HepG2 (cell line): ENCODE data around the gene LRBA. TPM values are rescaled to one million over a fixed set of nuclear protein-coding genes. Genes with fewer than 3 reads are reported as not detected.

ENCODE experiments used
- CENPT ChIP-seq: sonication (generic); formaldehyde crosslinking; IDR thresholded peaks from 2 replicates; pipeline ENCODE4 v1.8.0; 2022; ENCODE audit warnings: low read depth, mild to moderate bottlenecking, moderate library complexity, missing genetic modification reagents
- HINFP ChIP-seq: sonication (generic); formaldehyde crosslinking; IDR thresholded peaks from 2 replicates; pipeline ENCODE4 v1.4.0; 2020; ENCODE audit warnings: low read depth, mild to moderate bottlenecking, missing genetic modification reagents
- HOXA9 ChIP-seq: sonication (generic); formaldehyde crosslinking; IDR thresholded peaks from 2 replicates; pipeline ENCODE4 v1.8.1; 2022; ENCODE audit warnings: missing genetic modification reagents, mild to moderate bottlenecking, moderate library complexity, borderline replicate concordance
- NCOA2 ChIP-seq: sonication (generic); formaldehyde crosslinking; IDR thresholded peaks from 2 replicates; pipeline ENCODE4 v1.8.0; 2022; ENCODE audit warnings: inconsistent platforms
- NR2F6 ChIP-seq, 2 experiments: IDR thresholded peaks; 2 replicates each; pipeline ENCODE4 v1.6.1; 2016; ENCODE audit warnings: antibody characterized with exemption in 1 of 2, mild to moderate bottlenecking in 1 of 2
- SMAD3 ChIP-seq: sonication (generic); formaldehyde crosslinking; IDR thresholded peaks from 2 replicates; pipeline ENCODE4 v1.4.0; 2020; ENCODE audit warnings: missing genetic modification reagents
- ZBTB2 ChIP-seq: sonication (generic); formaldehyde crosslinking; IDR thresholded peaks from 2 replicates; pipeline ENCODE4 v1.8.0; 2022; ENCODE audit warnings: low read depth, missing genetic modification reagents
- ZBTB21 ChIP-seq: sonication (generic); formaldehyde crosslinking; IDR thresholded peaks from 2 replicates; pipeline ENCODE4 v1.4.0; 2020; ENCODE audit warnings: missing genetic modification reagents
- ZBTB25 ChIP-seq: IDR thresholded peaks from 2 replicates; pipeline ENCODE4 v1.6.1; 2018; ENCODE audit warnings: missing genetic modification reagents
- ZNF512B ChIP-seq: sonication (generic); formaldehyde crosslinking; IDR thresholded peaks from 2 replicates; pipeline ENCODE4 v1.5.1; 2020; ENCODE audit warnings: missing genetic modification reagents, mild to moderate bottlenecking, borderline replicate concordance
- ZNF543 ChIP-seq: sonication (generic); formaldehyde crosslinking; IDR thresholded peaks from 2 replicates; pipeline ENCODE4 v1.4.0; 2020; ENCODE audit warnings: mild to moderate bottlenecking, missing genetic modification reagents
- ZNF552 ChIP-seq: sonication (generic); formaldehyde crosslinking; IDR thresholded peaks from 2 replicates; pipeline ENCODE4 v1.9.0; 2022; ENCODE audit warnings: missing genetic modification reagents, mild to moderate bottlenecking, borderline replicate concordance
- ZNF556 ChIP-seq: sonication (generic); formaldehyde crosslinking; IDR thresholded peaks from 2 replicates; pipeline ENCODE4 v1.4.0; 2020; ENCODE audit warnings: mild to moderate bottlenecking, missing genetic modification reagents, borderline replicate concordance
- ZNF598 ChIP-seq: sonication (generic); formaldehyde crosslinking; IDR thresholded peaks from 2 replicates; pipeline ENCODE4 v1.5.1; 2020; ENCODE audit warnings: mild to moderate bottlenecking, missing genetic modification reagents, borderline replicate concordance
- ZNF724P ChIP-seq: sonication (generic); formaldehyde crosslinking; IDR thresholded peaks from 2 replicates; pipeline ENCODE4 v1.8.0; 2022; ENCODE audit warnings: missing genetic modification reagents, borderline replicate concordance
- ZNF816 ChIP-seq: sonication (generic); formaldehyde crosslinking; IDR thresholded peaks from 2 replicates; pipeline ENCODE4 v1.8.0; 2022; ENCODE audit warnings: missing genetic modification reagents, mild to moderate bottlenecking, borderline replicate concordance
- polyA plus RNA-seq, 8 experiments: library from polyadenylated mRNA; depleted of rRNA in 3 of 8; stranded (reverse) in 7 of 8; unstranded in 1 of 8; fragments of >200 nt; fragmentation: Illumina TruSeq in 4 of 8; extraction: Trizol in 4 of 8; gene quantifications; 2 replicates each; pipeline versions ENCODE4 v1.2.1 to v1.2.3, GENCODE V29; 2011 to 2016; ENCODE audit warnings: low read depth in 4 of 8, missing spikeins in 1 of 8, mixed read lengths in 1 of 8; ENCODE audit not compliant: insufficient read depth in 1 of 8
- total RNA-seq, 5 experiments: library from RNA; depleted of rRNA; stranded (reverse); fragments of >200 nt; fragmentation: Illumina TruSeq; extraction: Trizol; gene quantifications; 2 replicates each; pipeline ENCODE4 v1.2.3, GENCODE V29; 2016; ENCODE audit warnings: low read depth in 1 of 5
- TF ChIP-seq, protein P1 (sequence below): sonication (generic); formaldehyde crosslinking; IDR thresholded peaks from 2 replicates; pipeline ENCODE4 v1.4.0; 2020; ENCODE audit warnings: missing genetic modification reagents, borderline replicate concordance

The LRBA gene
- total and polyA plus RNA-seq, 2 of the 13 experiments (the other 11 are each of a cell fraction or from before 2014, with no cell fraction given), result 21.0 to 37.2 TPM

- TF ChIP-seq, protein P1, sequence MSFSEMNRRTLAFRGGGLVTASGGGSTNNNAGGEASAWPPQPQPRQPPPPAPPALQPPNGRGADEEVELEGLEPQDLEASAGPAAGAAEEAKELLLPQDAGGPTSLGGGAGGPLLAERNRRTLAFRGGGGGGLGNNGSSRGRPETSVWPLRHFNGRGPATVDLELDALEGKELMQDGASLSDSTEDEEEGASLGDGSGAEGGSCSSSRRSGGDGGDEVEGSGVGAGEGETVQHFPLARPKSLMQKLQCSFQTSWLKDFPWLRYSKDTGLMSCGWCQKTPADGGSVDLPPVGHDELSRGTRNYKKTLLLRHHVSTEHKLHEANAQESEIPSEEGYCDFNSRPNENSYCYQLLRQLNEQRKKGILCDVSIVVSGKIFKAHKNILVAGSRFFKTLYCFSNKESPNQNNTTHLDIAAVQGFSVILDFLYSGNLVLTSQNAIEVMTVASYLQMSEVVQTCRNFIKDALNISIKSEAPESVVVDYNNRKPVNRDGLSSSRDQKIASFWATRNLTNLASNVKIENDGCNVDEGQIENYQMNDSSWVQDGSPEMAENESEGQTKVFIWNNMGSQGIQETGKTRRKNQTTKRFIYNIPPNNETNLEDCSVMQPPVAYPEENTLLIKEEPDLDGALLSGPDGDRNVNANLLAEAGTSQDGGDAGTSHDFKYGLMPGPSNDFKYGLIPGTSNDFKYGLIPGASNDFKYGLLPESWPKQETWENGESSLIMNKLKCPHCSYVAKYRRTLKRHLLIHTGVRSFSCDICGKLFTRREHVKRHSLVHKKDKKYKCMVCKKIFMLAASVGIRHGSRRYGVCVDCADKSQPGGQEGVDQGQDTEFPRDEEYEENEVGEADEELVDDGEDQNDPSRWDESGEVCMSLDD (CRISPR knock-in tag), result no peak
- peak; percentile 88 for TF ChIP-seq NCOA2 (CRISPR knock-in tag)
- no peak for TF ChIP-seq ZNF598 (CRISPR knock-in tag)
- no peak for TF ChIP-seq HINFP
- TF ChIP-seq ZBTB25, result 0 out of 2 replicates have a peak, but pooled peaks have one; percentile 60
- no peak; the same call in 1 of the 2 replicates for TF ChIP-seq SMAD3 (CRISPR knock-in tag)
- TF ChIP-seq HOXA9 (CRISPR knock-in tag), result no peak
- peak; percentile 63; the same call in 1 of the 2 replicates for TF ChIP-seq NR2F6 (IDR thresholded peaks at IDR 0.05)
- peak; percentile 34; the same call in 1 of the 2 replicates for TF ChIP-seq NR2F6 (CRISPR knock-in tag; IDR thresholded peaks at IDR 0.05)
- peak; percentile 60; the same call in 1 of the 2 replicates for TF ChIP-seq ZNF816
- TF ChIP-seq ZNF552 (CRISPR knock-in tag), result no peak
- no peak for TF ChIP-seq ZNF724P
- no peak for TF ChIP-seq ZBTB2 (CRISPR knock-in tag)
- no peak for TF ChIP-seq ZNF543
- no peak for TF ChIP-seq CENPT (CRISPR knock-in tag)
- TF ChIP-seq ZBTB21 (CRISPR knock-in tag), result no peak
- TF ChIP-seq ZNF512B (CRISPR knock-in tag), result no peak
- TF ChIP-seq ZNF556, result no peak
These were observed 300.3 kb downstream of the LRBA start (continued) for GRCh38 chr4:150714462-150715438.
